Smooth muscle cell (in vitro differentiated cells): ENCODE data around the gene SLC16A7. TPM values are rescaled to one million over a fixed set of nuclear protein-coding genes. Genes with fewer than 3 reads are reported as not detected.

Source experiments
- DNase-seq: peaks from one replicate; lab custom pipeline; 2025; ENCODE audit not compliant: unreplicated experiment; lab: John Stamatoyannopoulos, UW
- H2AFZ ChIP-seq: fragments of 200-600 bp; sonication (generic); 2 replicates; pipeline ENCODE4 v1.6.0; 2016; ENCODE audit warnings: antibody characterized with exemption, low read depth, mild to moderate bottlenecking
- H3F3A ChIP-seq: fragments of 200-600 bp; sonication (generic); 2 replicates; pipeline ENCODE4 v1.6.0; 2017; ENCODE audit warnings: antibody characterized with exemption, low read depth
- H3K27ac ChIP-seq: fragments of 200-600 bp; sonication (generic); 2 replicates; pipeline ENCODE4 v1.5.1; 2016; ENCODE audit warnings: low read depth, mild to moderate bottlenecking
- H3K27me3 ChIP-seq: fragments of 200-600 bp; sonication (generic); 2 replicates; pipeline ENCODE4 v1.6.1; 2016; ENCODE audit warnings: low read depth, mild to moderate bottlenecking
- H3K36me3 ChIP-seq: fragments of 200-600 bp; sonication (generic); 2 replicates; pipeline ENCODE4 v1.5.1; 2016; ENCODE audit warnings: low read depth
- H3K4me1 ChIP-seq: fragments of 200-600 bp; sonication (generic); 2 replicates; pipeline ENCODE4 v1.5.1; 2016; ENCODE audit warnings: low read depth
- H3K4me2 ChIP-seq: fragments of 200-600 bp; sonication (generic); 2 replicates; pipeline ENCODE4 v1.6.0; 2016; ENCODE audit warnings: mild to moderate bottlenecking
- H3K4me3 ChIP-seq: fragments of 200-600 bp; sonication (generic); 2 replicates; pipeline ENCODE4 v1.5.1; 2016; ENCODE audit warnings: mild to moderate bottlenecking
- H3K79me2 ChIP-seq: fragments of 200-600 bp; sonication (generic); 2 replicates; pipeline ENCODE4 v1.6.0; 2016; ENCODE audit warnings: low read depth, mild to moderate bottlenecking
- H3K9ac ChIP-seq: fragments of 200-600 bp; sonication (generic); 2 replicates; pipeline ENCODE4 v1.6.0; 2016; ENCODE audit warnings: low read depth
- H3K9me3 ChIP-seq: fragments of 200-600 bp; sonication (generic); replicated peaks from 2 replicates; pipeline ENCODE4 v1.5.1; 2016; ENCODE audit warnings: low read depth
- H4K20me1 ChIP-seq: fragments of 200-600 bp; sonication (generic); 2 replicates; pipeline ENCODE4 v1.6.0; 2016; ENCODE audit warnings: low read depth
- WGBS: methylation state at CpG from one replicate; pipeline ENCODE4 v1.1.7; 2016; ENCODE audit warnings: low lambda C conversion rate; 5-methylcytosine and 5-hydroxymethylcytosine counted together
- polyA plus RNA-seq: library from polyadenylated mRNA; unstranded; fragments of >200 nt; fragmentation: Nextera tagmentation; extraction: Ambion mirVana; gene quantifications from 2 replicates; pipeline ENCODE4 v1.2.1, GENCODE V29; 2016
- total RNA-seq: library from RNA; depleted of rRNA; stranded (reverse); fragments of >200 nt; gene quantifications from 2 replicates; pipeline ENCODE4 v1.2.3, GENCODE V29; 2014
- TF ChIP-seq, protein P1 (sequence below): fragments of 200-600 bp; sonication (generic); IDR thresholded peaks from 2 replicates; pipeline ENCODE4 v1.5.1; 2017; ENCODE audit warnings: borderline replicate concordance, mild to moderate bottlenecking, antibody characterized with exemption; ENCODE audit not compliant: insufficient read depth, poor library complexity, severe bottlenecking

Gene SLC16A7
- total and polyA plus RNA-seq, 2 experiments from 2014 or later = 1.6 to 13.8 TPM

GRCh38 chr12:59827767-59828166 is 231.9 kb downstream of the SLC16A7 start:
- TF ChIP-seq, protein P1, sequence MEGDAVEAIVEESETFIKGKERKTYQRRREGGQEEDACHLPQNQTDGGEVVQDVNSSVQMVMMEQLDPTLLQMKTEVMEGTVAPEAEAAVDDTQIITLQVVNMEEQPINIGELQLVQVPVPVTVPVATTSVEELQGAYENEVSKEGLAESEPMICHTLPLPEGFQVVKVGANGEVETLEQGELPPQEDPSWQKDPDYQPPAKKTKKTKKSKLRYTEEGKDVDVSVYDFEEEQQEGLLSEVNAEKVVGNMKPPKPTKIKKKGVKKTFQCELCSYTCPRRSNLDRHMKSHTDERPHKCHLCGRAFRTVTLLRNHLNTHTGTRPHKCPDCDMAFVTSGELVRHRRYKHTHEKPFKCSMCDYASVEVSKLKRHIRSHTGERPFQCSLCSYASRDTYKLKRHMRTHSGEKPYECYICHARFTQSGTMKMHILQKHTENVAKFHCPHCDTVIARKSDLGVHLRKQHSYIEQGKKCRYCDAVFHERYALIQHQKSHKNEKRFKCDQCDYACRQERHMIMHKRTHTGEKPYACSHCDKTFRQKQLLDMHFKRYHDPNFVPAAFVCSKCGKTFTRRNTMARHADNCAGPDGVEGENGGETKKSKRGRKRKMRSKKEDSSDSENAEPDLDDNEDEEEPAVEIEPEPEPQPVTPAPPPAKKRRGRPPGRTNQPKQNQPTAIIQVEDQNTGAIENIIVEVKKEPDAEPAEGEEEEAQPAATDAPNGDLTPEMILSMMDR = no peak
- Histone ChIP-seq H3K4me1 (no peaks in the 10 kb centered on the region), H3K9ac (no peak overlapping the region), H3K27me3 (no peaks in the 10 kb centered on the region), H4K20me1 (no peaks in the 10 kb centered on the region), H3K36me3 (no peaks in the 10 kb centered on the region), H3K4me2 (no peak overlapping the region), H3K4me3 (no peak overlapping the region), H3K9me3 (no peaks in the 10 kb centered on the region), H3K79me2 (no peaks in the 10 kb centered on the region), H2AFZ (no peak overlapping the region), H3K27ac (no peak overlapping the region), H3F3A (no peaks in the 10 kb centered on the region)
- no peak for DNase-seq
- 81% methylated on average over 3 of the region's 3 CpGs for WGBS

GRCh38 chr12:59828521-59828920 is 232.7 kb downstream of the SLC16A7 start:
- Histone ChIP-seq H3K4me3 (no peak overlapping the region), H3K27me3 (no peaks in the 10 kb centered on the region), H3K36me3 (no peaks in the 10 kb centered on the region), H3F3A (no peaks in the 10 kb centered on the region), H3K9ac (no peak overlapping the region), H3K27ac (no peak overlapping the region), H4K20me1 (no peaks in the 10 kb centered on the region), H3K9me3 (no peaks in the 10 kb centered on the region), H3K79me2 (no peaks in the 10 kb centered on the region), H3K4me1 (no peaks in the 10 kb centered on the region), H3K4me2 (no peak overlapping the region), H2AFZ (no peak overlapping the region)
- TF ChIP-seq, protein P1 = no peak
- no peak for DNase-seq

DNA sequence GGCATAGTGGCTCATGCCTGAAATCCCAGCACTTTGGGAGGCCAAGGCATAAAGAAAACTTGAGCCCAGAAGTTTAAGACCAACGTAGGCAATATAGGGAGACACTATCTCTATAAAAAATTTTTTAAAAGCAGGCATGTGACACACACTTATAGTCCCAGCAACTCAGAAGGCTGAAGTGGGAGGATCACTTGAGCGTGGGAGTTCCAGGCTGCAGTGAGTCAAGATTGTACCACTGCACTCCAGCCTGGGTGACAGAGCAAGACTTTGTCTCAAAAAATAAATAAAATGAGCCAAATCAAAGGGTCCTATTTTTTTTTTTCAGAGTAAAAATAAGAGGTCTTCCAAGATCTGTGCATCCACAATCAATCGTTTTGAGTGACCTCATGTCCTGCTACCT is 237.6 kb downstream of the SLC16A7 start:
- Histone ChIP-seq H3K27me3 (no peaks in the 10 kb centered on the region), H3K27ac (no peak overlapping the region), H4K20me1 (no peaks in the 10 kb centered on the region), H3F3A (no peaks in the 10 kb centered on the region), H2AFZ (no peak overlapping the region), H3K36me3 (no peaks in the 10 kb centered on the region), H3K79me2 (no peaks in the 10 kb centered on the region), H3K9ac (no peak overlapping the region), H3K4me2 (no peak overlapping the region), H3K4me3 (no peak overlapping the region), H3K4me1 (no peaks in the 10 kb centered on the region), H3K9me3 (no peaks in the 10 kb centered on the region)
- 65% methylated on average over 3 of the region's 3 CpGs for WGBS
- TF ChIP-seq, protein P1 = no peak
- no peak for DNase-seq

DNA sequence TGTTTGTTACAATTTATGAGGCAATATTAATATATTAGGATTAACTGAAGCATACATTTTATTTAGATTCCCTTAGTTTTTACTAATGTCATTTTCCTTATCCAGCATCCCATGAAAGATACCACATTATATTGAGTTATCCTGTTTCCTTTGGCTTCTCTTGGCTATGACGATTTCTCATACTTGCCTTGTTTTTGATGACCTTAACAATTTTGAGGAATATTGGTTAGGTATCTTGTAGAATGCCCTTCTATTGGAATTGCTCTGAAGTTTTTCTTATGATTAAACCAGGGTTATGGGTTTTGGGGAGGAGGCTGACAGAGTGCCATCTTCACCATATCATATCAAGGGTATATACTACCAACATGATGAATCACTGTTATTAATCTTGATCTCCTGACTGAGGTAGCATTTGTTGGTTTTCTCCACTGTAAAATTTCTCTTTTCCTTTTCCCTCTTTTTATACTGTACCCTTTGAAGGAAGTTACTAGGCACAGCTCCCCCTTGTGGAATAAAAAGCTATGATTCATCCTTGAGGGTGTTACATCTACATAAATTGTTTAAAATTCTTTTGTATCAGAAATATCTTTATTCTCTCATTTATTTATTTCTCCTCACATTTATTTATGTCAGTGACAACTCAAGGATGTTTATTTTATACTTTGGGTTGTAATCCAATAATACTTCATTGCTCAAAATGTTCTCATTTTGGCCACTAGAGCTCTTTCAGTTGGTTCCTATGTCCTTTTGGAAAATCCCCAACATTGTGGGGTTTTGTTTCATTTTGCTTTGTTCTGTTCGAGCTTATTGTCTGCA is 239.0 kb downstream of the SLC16A7 start:
- H4K20me1 ChIP-seq = no peaks in the 10 kb centered on the region
- H3K4me2 ChIP-seq = no peak overlapping the region
- no peak for DNase-seq
- no peak overlapping the region for H3K27ac ChIP-seq
- H3K4me1 ChIP-seq = no peaks in the 10 kb centered on the region
- H3K36me3 ChIP-seq = no peaks in the 10 kb centered on the region
- H3K9me3 ChIP-seq = no peaks in the 10 kb centered on the region
- no peaks in the 10 kb centered on the region for H3K79me2 ChIP-seq
- no peak overlapping the region for H3K4me3 ChIP-seq
- TF ChIP-seq, protein P1 = peak; percentile 78
- H3K27me3 ChIP-seq = no peaks in the 10 kb centered on the region
- no peak overlapping the region for H3K9ac ChIP-seq
- H2AFZ ChIP-seq = no peak overlapping the region
- 57% methylated on average over 2 of the region's 2 CpGs for WGBS
- no peaks in the 10 kb centered on the region for H3F3A ChIP-seq
